IPS DF 4.7 (cell line): ENCODE data around the gene GPR152.
A peak's percentile ranks its signal among the peaks of the same experiment; 100 is the strongest.
"Not testable (repeated sequence)": the region's sequence is repeated elsewhere in the genome, so short reads cannot be mapped to it uniquely, and the experiment has no call there.

Experiments used
- DNase-seq: peaks from one replicate; pipeline ENCODE4 v3.0.0-alpha.2; 2013; ENCODE audit warnings: low spot score; ENCODE audit errors: extremely low read depth

Gene GPR152

GRCh38 chr11:67428052-67429001 is 24.2 kb downstream of the GPR152 start, which contains the start of gene RPS6KB2:
RPS6KB2 (plus strand) TSS chr11:67428494; CDS start chr11:67428546, 52 bp downstream.
- DNase-seq: peak; percentile 93

DNA sequence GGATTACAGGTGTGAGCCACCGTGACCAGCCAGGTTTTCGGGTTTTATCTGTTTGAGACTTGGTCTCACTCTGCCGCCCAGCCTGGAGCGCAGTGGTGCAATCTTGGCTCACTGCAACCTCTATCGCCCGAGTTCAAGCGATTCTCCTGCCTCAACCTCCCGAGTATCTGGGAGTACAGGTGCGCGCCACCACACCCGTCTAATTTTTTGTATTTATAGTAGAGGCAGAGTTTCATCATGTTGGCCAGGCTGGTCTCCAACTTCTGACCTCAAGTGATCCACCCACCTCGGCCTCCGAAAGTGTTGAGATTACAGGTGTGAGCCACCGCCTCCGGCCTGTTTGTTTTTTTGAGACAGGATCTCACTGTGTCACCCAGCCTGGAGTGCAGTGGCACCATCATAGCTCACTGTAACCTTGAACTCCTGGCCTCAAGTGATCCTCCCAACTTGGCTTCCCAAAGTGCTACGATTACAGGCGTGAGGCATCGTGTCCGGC is 25.1 kb downstream of the GPR152 start:
- DNase-seq: not testable (repeated sequence)

GRCh38 chr11:67423891-67424613 is 28.5 kb downstream of the GPR152 start:
- no peak for DNase-seq

DNA sequence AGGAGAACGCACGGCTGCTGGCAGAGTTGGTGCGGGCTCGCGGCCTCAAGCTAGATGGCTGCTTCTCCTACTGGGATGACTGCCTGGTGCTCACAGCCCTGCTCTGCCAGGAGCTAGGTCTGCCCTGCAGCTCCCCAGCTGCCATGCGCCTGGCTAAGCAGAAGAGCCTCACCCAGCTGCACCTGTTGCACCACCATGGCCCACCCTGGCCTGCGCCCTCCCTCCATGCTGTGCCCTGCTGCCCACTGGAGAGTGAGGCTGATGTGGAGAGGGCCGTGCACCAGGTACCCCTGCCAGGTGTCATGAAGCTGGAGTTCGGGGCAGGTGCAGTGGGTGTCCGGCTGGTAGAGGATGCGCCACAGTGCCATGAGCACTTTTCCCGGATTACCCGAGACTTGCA is 29.1 kb downstream of the GPR152 start:
- DNase-seq: no peak

GRCh38 chr11:67422891-67423290 is 29.6 kb downstream of the GPR152 start:
- DNase-seq: no peak

GRCh38 chr11:67421430-67422031 is 31.0 kb downstream of the GPR152 start:
- no peak for DNase-seq

- no peak for DNase-seq
Measured at GRCh38 chr11:67420646-67421429, 31.7 kb downstream of the GPR152 start.

GRCh38 chr11:67420147-67420645 is 32.3 kb downstream of the GPR152 start:
- DNase-seq: no peak

DNA sequence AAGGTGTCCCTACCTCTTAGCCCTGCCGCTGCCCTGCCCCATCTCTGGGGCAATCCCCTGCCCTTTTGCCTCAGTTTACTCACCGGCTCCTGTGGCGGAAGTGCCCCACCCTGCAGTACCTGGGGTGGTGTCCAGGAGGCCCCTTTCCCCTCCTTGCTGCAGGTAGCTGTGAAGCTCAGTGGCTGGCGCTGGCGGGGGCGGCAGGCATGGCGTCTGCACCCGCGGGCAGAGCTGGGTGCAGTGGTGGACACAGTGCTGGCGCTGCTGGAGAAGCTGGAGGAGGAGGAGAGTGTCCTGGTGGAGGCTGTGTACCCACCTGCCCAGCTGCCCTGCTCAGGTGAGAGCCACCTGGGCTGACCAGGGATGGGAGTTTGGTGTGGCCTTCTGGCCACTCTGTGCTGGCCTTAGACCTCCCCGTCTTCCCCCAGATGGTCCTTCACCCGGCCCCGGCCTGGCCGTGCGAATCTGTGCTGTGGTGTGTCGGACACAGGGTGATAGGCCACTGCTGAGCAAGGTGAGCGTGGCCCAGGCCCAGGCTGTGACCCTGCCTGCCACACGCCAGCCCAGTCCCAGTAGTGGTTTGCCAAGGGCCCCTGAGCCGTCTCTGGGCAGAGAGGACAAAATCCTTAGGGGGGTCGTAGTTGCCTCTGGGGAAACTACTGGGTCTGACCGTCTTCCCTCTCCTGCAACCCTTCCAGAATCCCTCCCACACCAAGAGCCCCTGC is 33.0 kb downstream of the GPR152 start:
- DNase-seq: no peak

DNA sequence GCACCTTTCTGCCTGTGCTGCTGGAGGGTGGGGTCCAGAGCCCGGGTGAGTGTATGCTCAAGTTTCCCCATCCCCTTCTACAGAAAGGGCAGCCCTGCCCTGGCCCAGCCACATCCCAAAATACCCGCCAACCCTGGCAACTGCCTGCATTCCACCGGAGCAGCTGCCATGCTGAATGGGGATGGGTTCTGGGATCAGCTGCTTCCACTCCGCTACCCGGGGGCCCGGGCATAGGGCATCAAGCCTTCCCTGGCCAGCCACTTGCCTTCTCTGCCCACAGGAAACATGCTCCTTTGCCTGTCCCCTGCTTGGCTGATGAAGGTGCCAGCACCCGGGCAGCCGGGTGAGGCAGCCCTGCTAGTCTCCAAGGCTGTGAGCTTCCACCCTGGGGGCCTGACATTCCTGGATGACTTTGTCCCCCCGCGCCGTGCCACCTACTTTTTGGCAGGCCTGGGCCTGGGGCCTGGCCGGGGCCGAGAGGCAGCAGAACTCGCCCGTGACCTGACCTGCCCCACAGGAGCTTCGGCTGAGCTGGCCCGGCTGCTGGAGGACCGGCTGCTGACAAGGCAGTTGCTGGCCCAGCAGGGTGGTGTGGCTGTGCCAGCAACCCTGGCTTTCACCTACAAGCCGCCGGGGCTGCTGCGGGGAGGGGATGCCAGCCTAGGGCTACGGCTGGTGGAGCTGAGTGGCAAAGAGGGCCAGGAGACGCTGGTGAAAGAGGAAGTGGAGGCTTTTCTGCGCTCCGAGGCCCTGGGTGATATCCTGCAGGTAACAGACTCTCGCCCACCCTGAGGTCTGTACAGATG is 33.9 kb downstream of the GPR152 start:
- no peak for DNase-seq

- no peak for DNase-seq
Measured at GRCh38 chr11:67417425-67417824, 35.1 kb downstream of the GPR152 start.

- DNase-seq: no peak
Measured at GRCh38 chr11:67416416-67417335, 35.9 kb downstream of the GPR152 start.

DNA sequence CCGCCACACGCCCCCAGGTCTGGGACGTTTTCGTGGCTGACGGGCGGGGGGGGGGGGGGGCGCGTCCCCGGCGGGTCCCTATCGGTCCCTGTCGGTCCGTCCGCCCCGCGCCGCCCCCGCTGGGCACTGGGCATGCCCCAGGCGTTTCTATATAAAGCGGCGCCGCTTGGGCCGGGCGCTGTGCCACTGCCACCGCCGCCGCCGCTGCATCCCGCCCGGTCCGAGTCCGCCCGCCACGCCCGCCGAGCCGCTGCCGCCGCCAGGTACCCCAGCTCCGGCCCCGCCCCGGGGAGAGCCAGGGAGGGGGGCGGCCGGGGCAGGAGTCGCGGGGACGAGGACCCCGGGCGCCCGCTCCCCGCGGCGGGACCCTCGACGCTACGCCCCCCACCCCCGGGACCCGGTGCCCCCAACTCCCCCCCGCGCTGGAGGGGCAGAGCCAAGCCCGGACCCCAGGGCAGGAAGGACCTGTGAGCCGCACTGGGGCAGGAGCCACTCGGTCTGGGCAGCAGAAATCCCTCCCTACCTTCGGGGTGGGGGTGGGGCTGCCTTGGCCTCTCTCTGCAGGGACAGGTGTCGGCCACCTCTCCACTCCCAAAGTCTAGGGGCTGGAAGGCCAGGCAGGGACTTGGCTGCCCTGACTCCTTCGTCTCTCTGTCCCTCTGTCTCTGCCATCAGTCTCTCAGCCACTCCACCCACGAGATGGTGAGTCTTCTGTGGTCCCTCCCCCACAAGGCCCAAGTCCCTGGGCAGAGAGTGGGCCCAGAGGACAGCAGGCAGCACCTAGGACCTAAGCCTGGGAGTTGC is 36.8 kb downstream of the GPR152 start, which contains the start of gene CARNS1:
TSS of gene CARNS1 (plus strand) at position 178 of the 804 bp plus-strand sequence. CDS start at position 700, 522 bp downstream.
- DNase-seq: no peak

GRCh38 chr11:67413266-67413849 is 39.2 kb downstream of the GPR152 start:
- no peak for DNase-seq

DNA sequence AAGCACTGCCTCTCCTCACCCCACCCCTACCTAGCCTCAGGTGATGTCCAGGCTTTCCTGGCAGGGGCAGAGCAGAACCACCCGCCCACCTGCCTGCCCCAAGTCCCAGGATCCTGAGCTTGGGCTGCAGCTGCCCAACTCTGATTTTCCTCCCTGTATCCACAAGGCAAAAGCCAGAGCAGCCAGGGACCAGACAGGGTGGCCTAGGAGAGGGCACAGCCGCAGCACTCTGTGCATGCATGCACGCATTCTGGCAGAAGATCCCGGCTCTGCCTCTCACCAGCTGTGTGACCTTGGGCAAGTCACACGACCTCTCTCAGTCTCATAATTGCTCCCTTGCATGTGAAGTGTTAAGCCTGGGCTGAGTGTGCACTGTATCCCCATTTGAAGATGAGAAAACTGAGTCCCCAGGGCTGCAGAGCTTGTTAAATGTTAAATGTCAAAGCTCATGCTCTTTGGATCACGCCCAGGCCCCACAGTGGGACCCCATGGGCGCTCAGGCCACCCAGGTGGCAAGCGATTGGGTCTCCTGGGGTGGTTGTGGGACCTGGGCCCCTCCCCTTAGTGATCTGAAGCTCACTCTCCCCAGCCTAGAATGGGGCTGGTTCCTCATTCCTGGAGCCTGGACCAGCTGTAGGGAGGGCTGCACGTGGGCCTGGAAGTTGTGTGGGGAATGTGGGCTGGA is 39.9 kb downstream of the GPR152 start:
- DNase-seq: no peak

GRCh38 chr11:67411785-67412152 is 40.8 kb downstream of the GPR152 start:
- DNase-seq: no peak
